Upper lobe of left lung (tissue), 4 donors: ENCODE measurements around the gene ARAP3.

Experiments used
- EP300 ChIP-seq, 4 donors: sonication (generic); formaldehyde crosslinking; IDR thresholded peaks; one replicate each; pipeline ENCODE4 v1.5.1; 2017; ENCODE audit warnings: antibody characterized with exemption in 4 of 4, control low read depth in 2 of 4
- POLR2A ChIP-seq, 4 donors: fragments of 450-650 bp; IDR thresholded peaks; one replicate each; pipeline ENCODE4 v1.5.1; 2016 to 2017; ENCODE audit warnings: antibody characterized with exemption in 4 of 4, mild to moderate bottlenecking in 2 of 4
- POLR2AphosphoS5 ChIP-seq, 2 donors: sonication (generic); formaldehyde crosslinking; IDR thresholded peaks; one replicate each; pipeline ENCODE4 v1.5.1; 2017; ENCODE audit warnings: antibody characterized with exemption in 2 of 2
- TF ChIP-seq, protein P1 (sequence below), 6 experiments: fragments of 450-650 bp in 4 of 6; fragments of 200-600 bp in 2 of 6; sonication (generic) in 2 of 6; IDR thresholded peaks; one replicate each; pipeline ENCODE4 v1.5.1; 2016 to 2019; ENCODE audit warnings: antibody characterized with exemption in 6 of 6

DNA sequence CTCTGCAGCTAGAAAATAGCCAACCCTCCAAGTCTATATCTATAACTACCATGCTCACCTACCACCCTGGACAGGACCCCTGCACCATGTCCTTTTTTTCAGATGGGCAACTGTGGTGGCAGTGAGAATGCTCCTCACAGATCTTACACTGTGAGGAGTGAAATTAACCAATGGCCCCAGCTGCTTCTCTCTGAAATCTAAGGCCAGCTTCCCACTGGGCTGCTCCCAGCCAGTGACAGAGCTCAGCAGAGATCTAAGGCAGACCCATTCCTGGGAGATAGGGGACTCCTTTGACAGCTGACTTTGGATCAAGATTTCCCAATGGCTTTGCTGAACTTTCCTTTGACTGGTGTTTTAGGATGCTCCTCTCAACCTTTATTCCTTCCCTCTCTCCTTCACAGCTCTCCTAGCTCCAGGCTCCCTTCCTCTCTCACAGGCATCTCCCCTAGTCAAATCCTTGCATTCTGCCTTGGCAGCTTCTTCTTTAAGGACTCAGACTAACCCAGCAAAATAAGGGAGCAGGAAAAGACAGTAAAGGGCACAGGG is 1.6 kb upstream of the ARAP3 start:
- TF ChIP-seq, protein P1, sequence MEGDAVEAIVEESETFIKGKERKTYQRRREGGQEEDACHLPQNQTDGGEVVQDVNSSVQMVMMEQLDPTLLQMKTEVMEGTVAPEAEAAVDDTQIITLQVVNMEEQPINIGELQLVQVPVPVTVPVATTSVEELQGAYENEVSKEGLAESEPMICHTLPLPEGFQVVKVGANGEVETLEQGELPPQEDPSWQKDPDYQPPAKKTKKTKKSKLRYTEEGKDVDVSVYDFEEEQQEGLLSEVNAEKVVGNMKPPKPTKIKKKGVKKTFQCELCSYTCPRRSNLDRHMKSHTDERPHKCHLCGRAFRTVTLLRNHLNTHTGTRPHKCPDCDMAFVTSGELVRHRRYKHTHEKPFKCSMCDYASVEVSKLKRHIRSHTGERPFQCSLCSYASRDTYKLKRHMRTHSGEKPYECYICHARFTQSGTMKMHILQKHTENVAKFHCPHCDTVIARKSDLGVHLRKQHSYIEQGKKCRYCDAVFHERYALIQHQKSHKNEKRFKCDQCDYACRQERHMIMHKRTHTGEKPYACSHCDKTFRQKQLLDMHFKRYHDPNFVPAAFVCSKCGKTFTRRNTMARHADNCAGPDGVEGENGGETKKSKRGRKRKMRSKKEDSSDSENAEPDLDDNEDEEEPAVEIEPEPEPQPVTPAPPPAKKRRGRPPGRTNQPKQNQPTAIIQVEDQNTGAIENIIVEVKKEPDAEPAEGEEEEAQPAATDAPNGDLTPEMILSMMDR (IDR thresholded peaks at IDR 0.05), result no peak
- TF ChIP-seq POLR2A (IDR thresholded peaks at IDR 0.05) (no peak), POLR2AphosphoS5 (IDR thresholded peaks at IDR 0.05) (no peak), EP300 (IDR thresholded peaks at IDR 0.05) (no peak)
